Panc1 (cell line): ENCODE data around the gene TWIST2. TPM values are rescaled to one million over a fixed set of nuclear protein-coding genes. Genes with fewer than 3 reads are reported as not detected.

ENCODE experiments used
- ATAC-seq: fragments of 200-7000 bp; cut with Tn5 transposase; 2 replicates; pipeline ENCODE4 v1.9.1; 2020; ENCODE audit warnings: mild to moderate bottlenecking, moderate library complexity
- BruUV-seq: library from RNA; stranded (reverse); fragments of 400-500 nt; replicated peaks from 2 replicates; lab custom pipeline; 2021; lab: Mats Ljungman, UMichigan
- CTCF ChIA-PET: fragments of 300-600 bp; sonication (Branson Sonifier 250); formaldehyde crosslinking; loops from one replicate; lab custom pipeline; 2022; ENCODE audit warnings: antibody characterized with exemption; lab: Charles Lee
- POLR2A ChIA-PET: fragments of 300-600 bp; sonication (Branson Sonifier 250); formaldehyde crosslinking; loops from one replicate; lab custom pipeline; 2022; ENCODE audit warnings: antibody characterized with exemption; lab: Charles Lee
- DNase-seq: peaks from one replicate; pipeline ENCODE4 v3.0.0-alpha.2; 2010; ENCODE audit warnings: low read depth, low spot score
- H3K27ac ChIP-seq: 2 replicates; pipeline ENCODE4 v1.5.1; 2011; ENCODE audit warnings: mild to moderate bottlenecking, low read length, inconsistent platforms
- H3K27me3 ChIP-seq: fragments of 200-500 bp; sonication (Bioruptor generic); 2 replicates; pipeline ENCODE4 v1.6.0; 2014; ENCODE audit warnings: low read length, inconsistent platforms; ENCODE audit not compliant: control insufficient read depth, insufficient read depth
- H3K36me3 ChIP-seq: fragments of 200-500 bp; sonication (Bioruptor generic); 2 replicates; pipeline ENCODE4 v1.5.1; 2014; ENCODE audit warnings: inconsistent platforms, mild to moderate bottlenecking, low read length, moderate library complexity; ENCODE audit not compliant: control insufficient read depth, insufficient read depth
- H3K4me1 ChIP-seq: 2 replicates; pipeline ENCODE4 v1.5.1; 2011; ENCODE audit warnings: inconsistent platforms, mild to moderate bottlenecking, low read length, moderate library complexity; ENCODE audit not compliant: control insufficient read depth, insufficient read depth
- H3K4me3 ChIP-seq, 2 experiments: 2 replicates each; pipeline ENCODE4 v1.5.1; 2011 to 2012; ENCODE audit warnings: low read depth in 2 of 2, low read length in 2 of 2, mild to moderate bottlenecking in 2 of 2, inconsistent platforms in 1 of 2, moderate library complexity in 1 of 2
- H3K9me3 ChIP-seq: fragments of 200-500 bp; sonication (Bioruptor generic); 2 replicates; pipeline ENCODE4 v1.5.1; 2014; ENCODE audit warnings: low read depth, mild to moderate bottlenecking, inconsistent platforms, low read length, moderate library complexity; ENCODE audit not compliant: control insufficient read depth, insufficient read depth
- CTCF ChIP-seq: fragments of 450-650 bp; IDR thresholded peaks from 2 replicates; pipeline ENCODE4 v1.5.1; 2017; ENCODE audit warnings: mild to moderate bottlenecking
- POLR2AphosphoS5 ChIP-seq: IDR thresholded peaks from 2 replicates; pipeline ENCODE4 v1.6.1; 2012; ENCODE audit warnings: mild to moderate bottlenecking, low read depth, low read length, moderate library complexity
- REST ChIP-seq, 2 experiments: IDR thresholded peaks; 2 replicates each; pipeline ENCODE4 v1.6.1; 2011 to 2012; ENCODE audit warnings: low read depth in 2 of 2, control low read depth in 1 of 2, low read length in 1 of 2, mild to moderate bottlenecking in 1 of 2, moderate library complexity in 1 of 2; ENCODE audit not compliant: insufficient read depth in 1 of 2
- SIN3A ChIP-seq: IDR thresholded peaks from 2 replicates; pipeline ENCODE4 v1.6.1; 2012; ENCODE audit warnings: low read depth, mild to moderate bottlenecking, low read length, moderate library complexity, borderline replicate concordance; ENCODE audit not compliant: insufficient read depth
- TCF7L2 ChIP-seq: IDR thresholded peaks from 2 replicates; pipeline ENCODE4 v1.6.1; 2011; ENCODE audit warnings: mild to moderate bottlenecking, low read depth, low read length, inconsistent platforms
- in situ Hi-C: cut with HindIII; loops from 2 replicates; pipeline ENCODE4 v1.10.0; 2016; ENCODE audit warnings: low sequenced_read_pairs, low pct_unique_long_range_greater_than_20kb
- intact Hi-C: fragments of 100-400 bp; cut with micrococcal nuclease; formaldehyde crosslinking; loops from one replicate; pipeline ENCODE4 v1.10.0; 2022; ENCODE audit not compliant: unreplicated experiment
- total RNA-seq: library from RNA; stranded (reverse); gene quantifications from one replicate; pipeline ENCODE4 v1.2.1, GENCODE V29; 2021; ENCODE audit not compliant: unreplicated experiment

Gene TWIST2
- total RNA-seq, 1 experiment from 2014 or later, result 4.2 TPM

- DNase-seq (no peak), ATAC-seq (no peak)
- Histone ChIP-seq H3K27me3 (no peaks in the 10 kb centered on the region), H3K4me3 (no peak overlapping the region), H3K4me1 (peaks cover 70% of the 10 kb centered on the region), H3K27ac (peak overlapping the region; percentile 64; the same call in 1 of the 2 replicates), H3K36me3 (no peaks in the 10 kb centered on the region), H3K9me3 (no peaks in the 10 kb centered on the region)
- intact Hi-C loops (no loop called here), in situ Hi-C loops (no loop called here)
- TF ChIP-seq TCF7L2, result no peak
- TF ChIP-seq REST (IDR thresholded peaks at IDR 0.05; ENCODE audit: insufficient read depth in 1 of 2, low read depth in 2 of 2, low read length in 1 of 2), result no peak
- TF ChIP-seq POLR2AphosphoS5, result no peak
- TF ChIP-seq SIN3A, result no peak
- no peak for TF ChIP-seq CTCF
- no TSS peak for BruUV-seq
- POLR2A ChIA-PET, result no interaction called here
- CTCF ChIA-PET, result no interaction called here
These were observed 18.9 kb downstream of the TWIST2 start for GRCh38 chr2:238866656-238867277.

GRCh38 chr2:238868067-238868524 is 20.2 kb downstream of the TWIST2 start:
- DNase-seq, result no peak
- intact Hi-C loops (no loop called here), in situ Hi-C loops (no loop called here)
- peaks cover 63% of the 10 kb centered on the region for H3K4me1 ChIP-seq
- H3K27me3 ChIP-seq, result no peaks in the 10 kb centered on the region
- TF ChIP-seq SIN3A, result no peak
- no peak for TF ChIP-seq CTCF
- TF ChIP-seq TCF7L2, result no peak
- no peak for TF ChIP-seq POLR2AphosphoS5
- TF ChIP-seq REST (IDR thresholded peaks at IDR 0.05; ENCODE audit: insufficient read depth in 1 of 2, low read depth in 2 of 2, low read length in 1 of 2), result no peak
- BruUV-seq, result no TSS peak
- CTCF ChIA-PET, result interaction anchor here (0.7 kb wide), 1 partner anchor 271 kb away, joined by 6 read pairs; no protein-coding TSS in a partner anchor
- no peak overlapping the region for H3K4me3 ChIP-seq
- POLR2A ChIA-PET, result no interaction called here
- peak overlapping the region; percentile 64 for H3K27ac ChIP-seq
- ATAC-seq, result no peak
- H3K36me3 ChIP-seq, result no peaks in the 10 kb centered on the region
- H3K9me3 ChIP-seq, result no peaks in the 10 kb centered on the region
